H9 (cell line): ENCODE measurements around the gene SMARCA2. TPM values are rescaled to one million over a fixed set of nuclear protein-coding genes. Genes with fewer than 3 reads are reported as not detected.

Experiments
- DNase-seq: peaks from one replicate; pipeline ENCODE4 v3.0.0-alpha.2; 2017
- H2AFZ ChIP-seq: one replicate; pipeline ENCODE4 v1.6.1; 2013; ENCODE audit warnings: mild to moderate bottlenecking, low read length, control low read depth, moderate library complexity
- H2AK5ac ChIP-seq: 2 replicates; pipeline ENCODE4 v1.6.1; 2013; ENCODE audit warnings: low read length, control low read depth, mixed read lengths; ENCODE audit not compliant: insufficient read length
- H2BK120ac ChIP-seq: one replicate; pipeline ENCODE4 v1.6.1; 2013; ENCODE audit warnings: low read depth, mild to moderate bottlenecking, low read length, control low read depth, inconsistent platforms; ENCODE audit not compliant: poor library complexity, severe bottlenecking
- H2BK12ac ChIP-seq: 2 replicates; pipeline ENCODE4 v1.6.1; 2013; ENCODE audit warnings: low read length, control low read depth, mixed read lengths, low read depth; ENCODE audit not compliant: insufficient read length
- H2BK15ac ChIP-seq: 2 replicates; pipeline ENCODE4 v1.6.1; 2013; ENCODE audit warnings: low read depth, low read length, control low read depth
- H2BK20ac ChIP-seq: one replicate; pipeline ENCODE4 v1.6.1; 2013; ENCODE audit warnings: low read depth, mild to moderate bottlenecking, low read length, control low read depth, inconsistent platforms; ENCODE audit not compliant: poor library complexity, severe bottlenecking
- H2BK5ac ChIP-seq: 2 replicates; pipeline ENCODE4 v1.6.1; 2013; ENCODE audit warnings: low read length, control low read depth, mixed read lengths; ENCODE audit not compliant: insufficient read length
- H3K14ac ChIP-seq: 2 replicates; pipeline ENCODE4 v1.6.1; 2013; ENCODE audit warnings: low read length, control low read depth; ENCODE audit not compliant: insufficient read depth
- H3K18ac ChIP-seq: 2 replicates; pipeline ENCODE4 v1.6.1; 2013; ENCODE audit warnings: low read depth, mild to moderate bottlenecking, mixed read lengths, low read length, control low read depth; ENCODE audit not compliant: insufficient read length
- H3K23ac ChIP-seq: 2 replicates; pipeline ENCODE4 v1.6.1; 2013; ENCODE audit warnings: low read length, control low read depth, mixed read lengths, low read depth; ENCODE audit not compliant: insufficient read length
- H3K23me2 ChIP-seq: 2 replicates; pipeline ENCODE4 v1.6.1; 2013; ENCODE audit warnings: low read depth, mild to moderate bottlenecking, mixed read lengths, low read length, control low read depth; ENCODE audit not compliant: insufficient read length, poor library complexity, severe bottlenecking
- H3K27ac ChIP-seq: 2 replicates; pipeline ENCODE4 v1.5.1; 2013; ENCODE audit warnings: low read length, control low read depth, mixed read lengths, low read depth; ENCODE audit not compliant: insufficient read length
- H3K27me3 ChIP-seq: 2 replicates; pipeline ENCODE4 v1.6.1; 2013; ENCODE audit warnings: low read length, control low read depth, inconsistent platforms; ENCODE audit not compliant: insufficient read depth
- H3K4ac ChIP-seq: 2 replicates; pipeline ENCODE4 v1.6.1; 2013; ENCODE audit warnings: low read depth, mild to moderate bottlenecking, control low read depth, inconsistent platforms, low read length, moderate library complexity
- H3K4me1 ChIP-seq: 2 replicates; pipeline ENCODE4 v1.6.1; 2013; ENCODE audit warnings: low read length, control low read depth, inconsistent platforms; ENCODE audit not compliant: insufficient read depth
- H3K4me2 ChIP-seq: 2 replicates; pipeline ENCODE4 v1.6.1; 2013; ENCODE audit warnings: low read length, control low read depth, mixed read lengths; ENCODE audit not compliant: insufficient read length, insufficient read depth
- H3K56ac ChIP-seq: 2 replicates; pipeline ENCODE4 v1.6.1; 2013; ENCODE audit warnings: low read depth, mild to moderate bottlenecking, mixed read lengths, low read length, control low read depth; ENCODE audit not compliant: insufficient read length
- H3K79me1 ChIP-seq: 2 replicates; pipeline ENCODE4 v1.6.1; 2013; ENCODE audit warnings: low read depth, mild to moderate bottlenecking, moderate library complexity, low read length, control low read depth, inconsistent platforms; ENCODE audit not compliant: insufficient read depth, poor library complexity, severe bottlenecking
- H3K79me2 ChIP-seq: 2 replicates; pipeline ENCODE4 v1.6.1; 2013; ENCODE audit warnings: low read length, control low read depth, inconsistent platforms; ENCODE audit not compliant: insufficient read depth
- H3K9ac ChIP-seq: 2 replicates; pipeline ENCODE4 v1.6.1; 2013; ENCODE audit warnings: low read length, control low read depth, mixed read lengths; ENCODE audit not compliant: insufficient read length; ENCODE audit errors: extremely low read depth
- H3K9me3 ChIP-seq: one replicate; pipeline ENCODE4 v1.6.1; 2013; ENCODE audit warnings: low read depth, low read length, inconsistent platforms; ENCODE audit not compliant: control insufficient read depth
- H3T11ph ChIP-seq: one replicate; pipeline ENCODE4 v1.6.1; 2013; ENCODE audit warnings: mild to moderate bottlenecking, low read length, control low read depth, inconsistent platforms
- H4K20me1 ChIP-seq: one replicate; pipeline ENCODE4 v1.6.1; 2013; ENCODE audit not compliant: control insufficient read depth, insufficient read length, insufficient read depth
- H4K5ac ChIP-seq: 2 replicates; pipeline ENCODE4 v1.6.1; 2013; ENCODE audit warnings: low read depth, mild to moderate bottlenecking, mixed read lengths, low read length, control low read depth; ENCODE audit not compliant: insufficient read length
- H4K8ac ChIP-seq: replicated peaks from 2 replicates; pipeline ENCODE4 v1.6.1; 2013; ENCODE audit warnings: low read length, control low read depth, mixed read lengths, low read depth; ENCODE audit not compliant: insufficient read length
- H4K91ac ChIP-seq: 2 replicates; pipeline ENCODE4 v1.6.1; 2013; ENCODE audit warnings: low read depth, mild to moderate bottlenecking, moderate library complexity, mixed read lengths, low read length, control low read depth; ENCODE audit not compliant: insufficient read length
- H3K27ac Mint-ChIP-seq, 3 experiments: 2 replicates in 2 of 3; 3 replicates in 1 of 3; pipeline ENCODE4 v1.8.0; 2020 to 2021; ENCODE audit warnings: mixed read lengths in 3 of 3, mild to moderate bottlenecking in 1 of 3, moderate library complexity in 1 of 3
- H3K27me3 Mint-ChIP-seq: 2 replicates; pipeline ENCODE4 v1.8.0; 2021; ENCODE audit warnings: low read depth, mild to moderate bottlenecking, moderate library complexity, mixed read lengths
- H3K36me3 Mint-ChIP-seq, 3 experiments: 2 replicates in 2 of 3; 3 replicates in 1 of 3; pipeline ENCODE4 v1.8.0; 2020 to 2021; ENCODE audit warnings: low read depth in 3 of 3, mixed read lengths in 3 of 3; ENCODE audit not compliant: insufficient read depth in 1 of 3
- H3K4me1 Mint-ChIP-seq, 2 experiments: 2 replicates each; pipeline ENCODE4 v1.8.0; 2020; ENCODE audit warnings: mixed read lengths in 2 of 2
- H3K4me3 Mint-ChIP-seq, 2 experiments: 2 replicates in 1 of 2; 3 replicates in 1 of 2; pipeline ENCODE4 v1.8.0; 2020 to 2021; ENCODE audit warnings: mild to moderate bottlenecking in 2 of 2, mixed read lengths in 2 of 2, moderate library complexity in 1 of 2
- H3K9me3 Mint-ChIP-seq, 2 experiments: 2 replicates in 1 of 2; 3 replicates in 1 of 2; pipeline ENCODE4 v1.8.0; 2020; ENCODE audit warnings: mild to moderate bottlenecking in 2 of 2, mixed read lengths in 2 of 2, moderate library complexity in 1 of 2
- CTCF ChIP-seq: fragments of 200-600 bp; sonication (generic); conservative IDR thresholded peaks from 3 replicates; pipeline ENCODE4 v1.8.0; 2021; ENCODE audit warnings: antibody characterized with exemption, mild to moderate bottlenecking
- WGBS: extraction: QIAGEN DNeasy Blood & Tissue Kit; methylation state at CpG from one replicate; pipeline ENCODE4 v1.1.7; 2013; ENCODE audit warnings: missing lambda C conversion rate, low lambda C conversion rate, mixed read lengths; ENCODE audit not compliant: insufficient read length; ENCODE audit errors: extremely low coverage; 5-methylcytosine and 5-hydroxymethylcytosine counted together
- total RNA-seq: library from RNA; stranded (reverse); gene quantifications from 2 replicates; pipeline ENCODE4 v1.2.1, GENCODE V29; 2021

SMARCA2 gene
- total RNA-seq, 1 experiment from 2014 or later: 15.3 TPM

- DNase-seq: no peak
- Histone ChIP-seq H3K56ac (no peak overlapping the region), H2BK20ac (no peak overlapping the region), H3K4ac (no peak overlapping the region), H2AFZ (no peak overlapping the region), H3K23me2 (no peaks in the 10 kb centered on the region), H3K14ac (no peak overlapping the region), H3K9me3 (no peaks in the 10 kb centered on the region), H3K4me2 (no peak overlapping the region), H4K5ac (no peak overlapping the region), H3K79me2 (no peaks in the 10 kb centered on the region), H4K91ac (no peak overlapping the region), H4K20me1 (no peaks in the 10 kb centered on the region), H2BK120ac (no peak overlapping the region), H3K79me1 (no peaks in the 10 kb centered on the region), H3K4me1 (peaks cover 4% of the 10 kb centered on the region; the same call in 1 of the 2 replicates), H2BK12ac (no peak overlapping the region), H4K8ac (no peak overlapping the region), H3K9ac (no peak overlapping the region), H3K27me3 (no peaks in the 10 kb centered on the region), H2AK5ac (no peak overlapping the region), H3K27ac (no peak overlapping the region), H3K23ac (no peak overlapping the region), H3T11ph (no peak overlapping the region), H2BK5ac (no peak overlapping the region), H3K18ac (no peak overlapping the region), H2BK15ac (no peak overlapping the region)
- no peak overlapping the region for H3K4me3 Mint-ChIP-seq
- H3K4me1 Mint-ChIP-seq: peaks cover 8 to 10% of the 10 kb centered on the region in 2 experiments
- H3K27ac Mint-ChIP-seq: no peak overlapping the region
- H3K9me3 Mint-ChIP-seq: no peaks in the 10 kb centered on the region
- WGBS: no CpG with 5 or more reads among the region's 10 CpGs
- H3K27me3 Mint-ChIP-seq: peaks cover 20% of the 10 kb centered on the region
- no peak for TF ChIP-seq CTCF
- H3K36me3 Mint-ChIP-seq: peaks cover 0 to 2% (median 0%) of the 10 kb centered on the region in 3 experiments; a peak in 1 of 7 replicates
Measured at GRCh38 chr9:2053883-2054845, 39.0 kb downstream of the SMARCA2 start.
